ENCODE results near the gene MRGPRF. TPM values are rescaled to one million over a fixed set of nuclear protein-coding genes. Genes with fewer than 3 reads are reported as not detected.

The MRGPRF gene
- total RNA-seq, 1 experiment from 2014 or later, result 0.76 TPM

GRCh38 chr11:68994894-68995285 lies 18.2 kb downstream of the MRGPRF start:
- H4K20me1 ChIP-seq (ENCODE audit: insufficient read depth), result no peaks in the 10 kb centered on the region
- intact Hi-C loops (cut with micrococcal nuclease), result no loop called here
- BruUV-seq (replicated peaks), result no TSS peak
- no peak overlapping the region for H3K9ac ChIP-seq (ENCODE audit: low read length)
- RAD21 ChIA-PET (ENCODE audit: low non-redundant PET in 1 of 2, low total read pairs in 2 of 2, uncharacterized antibody in 2 of 2, unreplicated experiment in 2 of 2), result no interaction called here
- H3K4me2 ChIP-seq (ENCODE audit: low read length), result no peak overlapping the region
- DNase-seq (ENCODE audit: low read depth, low spot score), result no peak
- H2AFZ ChIP-seq (ENCODE audit: low read depth, low read length, poor library complexity, severe bottlenecking), result no peak overlapping the region
- H3K36me3 ChIP-seq (ENCODE audit: control insufficient read depth in 1 of 2, insufficient read depth in 2 of 2, low read length in 2 of 2), result no peaks in the 10 kb centered on the region
- no peak overlapping the region for H3K27ac ChIP-seq (ENCODE audit: low read depth, low read length)
- H3K79me2 ChIP-seq (ENCODE audit: insufficient read depth, low read length), result no peaks in the 10 kb centered on the region
- H3K4me1 ChIP-seq (ENCODE audit: control insufficient read depth in 1 of 2, insufficient read depth in 2 of 2, low read length in 2 of 2), result 0 out of 4 replicates have a peak, but pooled peaks cover 0 to under 1% of the 10 kb centered on the region in 2 experiments
- CTCF ChIA-PET, result no interaction called here
- POLR2A ChIA-PET, result no interaction called here
- ATAC-seq, result no peak
- no peaks in the 10 kb centered on the region for H3K27me3 ChIP-seq (ENCODE audit: insufficient read depth, low read length)
- TF ChIP-seq RAD21 (IDR thresholded peaks at IDR 0.05; ENCODE audit: low read depth), result no peak
- no peak for TF ChIP-seq JUND (IDR thresholded peaks at IDR 0.05)
- TF ChIP-seq ELF1 (IDR thresholded peaks at IDR 0.05; ENCODE audit: borderline replicate concordance, low read depth), result no peak
- TF ChIP-seq ZBTB33 (IDR thresholded peaks at IDR 0.05; ENCODE audit: extremely low read depth, insufficient replicate concordance, low read length), result no peak
- no peak for TF ChIP-seq CEBPB (IDR thresholded peaks at IDR 0.05; ENCODE audit: low read depth)
- no peak for TF ChIP-seq EZH2phosphoT487 (IDR thresholded peaks at IDR 0.05; ENCODE audit: borderline replicate concordance)
- no peak for TF ChIP-seq YY1 (IDR thresholded peaks at IDR 0.05; ENCODE audit: extremely low read depth, insufficient replicate concordance, low read depth, low read length)
- TF ChIP-seq POLR2A (IDR thresholded peaks at IDR 0.05; ENCODE audit: borderline replicate concordance, extremely low read depth, insufficient read depth, insufficient read length), result no peak
- no peak for TF ChIP-seq ZFX (IDR thresholded peaks at IDR 0.05)
- no peak for TF ChIP-seq CBX3 (IDR thresholded peaks at IDR 0.05; ENCODE audit: low read depth)
- H3K9me2 ChIP-seq (ENCODE audit: insufficient read depth), result no peaks in the 10 kb centered on the region
- H3K4me3 ChIP-seq (replicated peaks in 1 of 2; ENCODE audit: low read depth in 1 of 2, low read length in 2 of 2), result no peak overlapping the region
- H3K9me3 ChIP-seq (ENCODE audit: control insufficient read depth in 1 of 2, insufficient read depth in 1 of 2, low read depth in 1 of 2, low read length in 2 of 2), result no peaks in the 10 kb centered on the region
